Activated CD4-positive, alpha-beta T cell treated with anti-CD3 and anti-CD28 coated beads, Interleukin-2, amount 50 U/mL, for 24 hours (primary cell): ENCODE results near the gene MALRD1.
"Not testable (repeated sequence)": the region's sequence is repeated elsewhere in the genome, so short reads cannot be mapped to it uniquely, and the experiment has no call there.

Source experiments
- DNase-seq, 2 donors: peaks; one replicate each; pipeline ENCODE4 v3.0.0-alpha.2; 2020; ENCODE audit warnings: low read depth in 1 of 2, low spot score in 1 of 2

MALRD1 gene

GRCh38 chr10:19764111-19764510, 715.5 kb downstream of the MALRD1 start:
- DNase-seq, result no peak

DNA sequence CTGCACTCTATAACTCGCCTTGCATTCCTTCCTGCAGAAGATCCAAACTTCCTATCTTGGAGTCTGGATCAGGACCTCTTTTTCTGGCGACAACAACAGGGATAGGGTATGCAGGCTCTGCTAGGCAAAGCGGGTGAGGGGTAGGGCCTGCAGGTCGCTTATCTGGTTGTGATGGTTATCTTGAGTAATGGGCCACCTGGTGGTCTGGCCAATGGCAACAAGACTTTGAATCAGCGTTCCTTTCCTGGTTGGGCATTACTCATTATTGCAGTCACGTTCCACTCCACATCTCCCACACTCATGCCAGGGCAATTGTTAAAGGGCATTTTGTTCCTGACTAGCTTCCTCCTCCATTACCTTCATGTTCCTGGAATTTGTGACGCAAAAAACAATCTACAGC, 719.3 kb downstream of the MALRD1 start:
- DNase-seq, result no peak

DNA sequence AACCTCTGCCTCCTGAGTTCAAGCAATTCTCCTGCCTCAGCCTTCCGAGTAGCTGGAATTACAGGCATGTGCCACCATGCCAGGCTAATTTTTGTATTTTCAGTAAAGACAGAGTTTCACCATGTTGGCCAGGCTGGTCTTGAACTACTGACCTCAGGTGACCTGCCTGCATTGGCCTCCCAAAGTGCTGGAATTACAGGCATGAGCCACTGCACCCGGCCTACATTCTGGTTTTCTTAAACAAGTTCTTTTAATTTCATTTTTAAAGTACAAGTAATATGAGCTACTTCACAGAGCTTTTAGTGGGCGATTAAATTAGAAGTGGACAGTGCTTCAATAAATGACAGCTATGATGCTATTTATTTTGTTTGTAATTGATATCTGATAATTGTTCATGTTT, 721.2 kb downstream of the MALRD1 start:
- DNase-seq, result not testable (repeated sequence)

DNA sequence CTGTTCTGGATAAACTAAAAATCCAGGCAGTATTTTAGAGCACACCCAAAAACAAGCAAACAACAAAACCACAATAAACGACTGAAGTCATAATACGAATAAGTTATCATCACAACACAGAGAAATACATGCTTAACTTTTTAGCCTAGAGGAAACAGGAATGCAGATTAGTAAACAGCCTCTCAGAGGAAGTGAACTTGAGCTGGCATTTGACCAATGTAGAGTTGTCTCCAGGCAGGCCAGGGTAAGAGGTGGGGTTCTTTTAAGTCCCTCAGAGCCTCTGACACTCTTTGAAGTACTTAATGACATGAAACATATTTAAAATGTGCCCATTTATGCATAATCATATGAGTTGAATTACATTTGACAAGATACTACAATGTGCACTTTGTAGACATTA, 724.4 kb downstream of the MALRD1 start:
- no peak for DNase-seq

- no peak for DNase-seq
Measured at GRCh38 chr10:19775296-19775695, 726.7 kb downstream of the MALRD1 start.

GRCh38 chr10:19777806-19778205, 729.2 kb downstream of the MALRD1 start:
- DNase-seq, result no peak

GRCh38 chr10:19778996-19779395, 730.4 kb downstream of the MALRD1 start:
- DNase-seq, result no peak

GRCh38 chr10:19782430-19783089, 734.0 kb downstream of the MALRD1 start:
- no peak for DNase-seq

DNA sequence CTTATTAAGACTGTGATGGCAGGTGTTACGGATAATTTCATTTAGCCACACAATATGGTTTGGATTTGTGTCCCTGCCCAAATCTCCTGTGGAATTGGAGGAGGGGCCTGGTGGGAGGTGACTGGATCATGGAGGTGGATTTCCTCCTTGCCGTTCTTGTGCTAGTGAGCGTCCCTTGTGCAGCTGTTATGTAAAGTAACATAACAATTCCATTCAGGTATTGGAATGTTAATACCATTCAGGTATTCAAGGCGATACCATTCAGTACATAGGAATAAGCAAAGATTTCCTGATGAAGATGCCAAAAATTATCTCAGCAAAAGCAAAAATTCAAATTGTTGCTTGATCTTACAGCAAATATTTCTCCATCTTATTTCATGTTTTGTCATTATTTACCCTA, 735.1 kb downstream of the MALRD1 start:
- no peak for DNase-seq
